BE2C (cell line): ENCODE measurements around the gene KHSRP.

Experiments
- DNase-seq: peaks from one replicate; pipeline ENCODE4 v3.0.0-alpha.2; 2020
- H3K27me3 ChIP-seq: fragments of 250-450 bp; sonication (Bioruptor Pico); 2 replicates; pipeline ENCODE4 v1.5.1; 2020; ENCODE audit warnings: mild to moderate bottlenecking
- H3K36me3 ChIP-seq: fragments of 250-450 bp; sonication (Bioruptor Pico); 2 replicates; pipeline ENCODE4 v1.5.1; 2020; ENCODE audit warnings: mild to moderate bottlenecking
- H3K4me1 ChIP-seq: fragments of 250-450 bp; sonication (Bioruptor Pico); 2 replicates; pipeline ENCODE4 v1.5.1; 2020
- H3K4me3 ChIP-seq: 2 replicates; pipeline ENCODE4 v1.5.1; 2011; ENCODE audit warnings: low read depth, low read length
- H3K9me3 ChIP-seq: fragments of 250-450 bp; sonication (Bioruptor Pico); 2 replicates; pipeline ENCODE4 v1.5.1; 2020
- CTCF ChIP-seq: IDR thresholded peaks from 2 replicates; pipeline ENCODE4 v1.5.1; 2012; ENCODE audit warnings: mild to moderate bottlenecking, low read depth, low read length

Gene KHSRP

GRCh38 chr19:6467384-6467783, 42.8 kb upstream of the KHSRP start:
- Histone ChIP-seq H3K27me3 (peaks cover 27% of the 10 kb centered on the region), H3K36me3 (no peaks in the 10 kb centered on the region), H3K4me1 (no peaks in the 10 kb centered on the region), H3K4me3 (no peak overlapping the region), H3K9me3 (no peaks in the 10 kb centered on the region)
- no peak for TF ChIP-seq CTCF
- DNase-seq, result no peak

GRCh38 chr19:6466526-6467248, 42.1 kb upstream of the KHSRP start:
- H3K9me3 ChIP-seq, result no peaks in the 10 kb centered on the region

GRCh38 chr19:6465663-6466062, 41.1 kb upstream of the KHSRP start:
- Histone ChIP-seq H3K4me3 (no peak overlapping the region), H3K4me1 (no peaks in the 10 kb centered on the region), H3K36me3 (no peaks in the 10 kb centered on the region), H3K9me3 (no peaks in the 10 kb centered on the region), H3K27me3 (peaks cover 27% of the 10 kb centered on the region)
- no peak for DNase-seq
- no peak for TF ChIP-seq CTCF

More at GRCh38 chr19:6466526-6467248, 42.1 kb upstream of the KHSRP start:
- H3K36me3 ChIP-seq, result no peaks in the 10 kb centered on the region
- no peaks in the 10 kb centered on the region for H3K4me1 ChIP-seq
- peaks cover 27% of the 10 kb centered on the region for H3K27me3 ChIP-seq
- H3K4me3 ChIP-seq, result no peak overlapping the region
- DNase-seq, result no peak
- TF ChIP-seq CTCF, result no peak

GRCh38 chr19:6465006-6465405, 40.4 kb upstream of the KHSRP start:
- no peak for TF ChIP-seq CTCF
- H3K4me1 ChIP-seq, result no peaks in the 10 kb centered on the region
- H3K27me3 ChIP-seq, result peaks cover 27% of the 10 kb centered on the region
- no peaks in the 10 kb centered on the region for H3K36me3 ChIP-seq
- no peak for DNase-seq
- no peak overlapping the region for H3K4me3 ChIP-seq
- no peaks in the 10 kb centered on the region for H3K9me3 ChIP-seq

- Histone ChIP-seq H3K27me3 (peaks cover 27% of the 10 kb centered on the region), H3K4me1 (no peaks in the 10 kb centered on the region), H3K9me3 (no peaks in the 10 kb centered on the region), H3K4me3 (no peak within 1 kb of the TSS), H3K36me3 (no peaks in the 10 kb centered on the region)
- TF ChIP-seq CTCF, result no peak
- no peak for DNase-seq
Observed at GRCh38 chr19:6464070-6464873, 39.7 kb upstream of the KHSRP start, which contains the start of gene CRB3. TSS of gene CRB3 (plus strand) at chr19:6464271. CDS start at chr19:6464702, 431 bp downstream.
